HG03103 (cell line): Measurements from ENCODE around the gene FBXW8.

Experiments used
- ATAC-seq: cut with Tn5 transposase; IDR thresholded peaks from one replicate; pipeline ENCODE4 v1.9.1; 2021; ENCODE audit warnings: low read depth; ENCODE audit not compliant: unreplicated experiment

FBXW8 gene

DNA sequence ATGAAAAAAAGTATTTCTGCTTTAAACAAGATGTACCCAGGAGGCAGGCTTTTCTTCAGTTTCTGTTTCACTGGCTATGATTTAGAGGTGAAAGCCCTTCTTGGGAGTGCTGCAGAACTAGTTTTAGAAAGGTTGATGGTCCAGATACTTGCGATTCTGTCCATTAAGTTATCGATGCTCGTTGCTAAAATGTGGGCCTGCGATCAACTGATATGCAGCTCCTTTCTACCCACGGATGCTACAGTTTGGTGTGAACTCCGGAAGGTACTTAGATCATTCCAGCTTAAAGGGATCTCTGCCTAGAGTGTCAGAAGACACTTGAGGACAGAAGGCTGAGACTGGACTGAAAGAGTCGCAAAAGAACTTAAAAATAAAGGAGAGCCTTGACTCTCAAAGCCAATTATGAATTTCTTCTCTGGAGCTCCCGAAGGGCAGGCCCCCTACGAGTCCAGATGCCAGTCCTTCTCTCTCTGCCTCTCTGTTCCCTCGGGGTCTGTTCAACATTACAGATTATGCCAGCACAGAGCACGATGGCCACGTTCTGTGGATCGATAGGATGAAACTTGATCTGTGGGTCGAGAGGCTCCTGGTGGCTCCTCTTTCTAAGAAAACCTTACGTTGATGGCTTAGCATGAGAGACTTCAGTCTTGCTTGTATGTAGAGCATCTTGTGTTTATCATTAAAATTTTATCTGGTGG lies 40.0 kb downstream of the FBXW8 start:
- no peak for ATAC-seq

DNA sequence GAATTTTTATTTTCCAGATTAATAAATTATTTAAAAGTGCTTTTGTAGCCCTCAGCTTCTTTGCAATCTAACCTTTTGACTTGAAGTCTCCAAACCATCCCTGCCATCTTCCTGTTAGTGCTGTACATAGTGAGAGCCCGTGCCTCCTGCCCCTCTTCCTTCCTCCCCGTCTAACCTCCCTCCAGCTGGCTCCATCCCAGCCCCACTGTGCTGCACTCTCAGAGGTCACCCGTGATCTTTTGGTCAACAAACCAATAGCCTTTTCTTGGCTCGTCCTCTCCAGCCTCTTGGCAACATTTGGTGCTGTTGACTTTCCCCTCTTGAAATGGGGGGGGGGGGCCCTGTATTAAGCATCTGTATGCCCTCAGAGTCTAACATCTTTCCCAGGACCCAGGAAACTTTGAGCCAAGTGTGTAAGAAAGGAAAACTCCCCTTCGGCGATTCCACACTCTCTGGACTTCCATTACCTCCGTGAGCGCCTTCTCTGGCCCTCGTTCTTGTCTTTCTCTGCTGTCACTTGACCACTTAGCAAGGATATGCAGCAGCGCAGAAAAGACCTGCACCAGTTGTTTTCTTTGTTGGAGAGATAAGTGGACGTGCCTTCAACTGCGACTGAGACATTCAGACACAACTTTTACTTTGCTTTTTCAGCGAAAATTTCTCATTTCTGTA lies 44.1 kb downstream of the FBXW8 start:
- ATAC-seq, result no peak

DNA sequence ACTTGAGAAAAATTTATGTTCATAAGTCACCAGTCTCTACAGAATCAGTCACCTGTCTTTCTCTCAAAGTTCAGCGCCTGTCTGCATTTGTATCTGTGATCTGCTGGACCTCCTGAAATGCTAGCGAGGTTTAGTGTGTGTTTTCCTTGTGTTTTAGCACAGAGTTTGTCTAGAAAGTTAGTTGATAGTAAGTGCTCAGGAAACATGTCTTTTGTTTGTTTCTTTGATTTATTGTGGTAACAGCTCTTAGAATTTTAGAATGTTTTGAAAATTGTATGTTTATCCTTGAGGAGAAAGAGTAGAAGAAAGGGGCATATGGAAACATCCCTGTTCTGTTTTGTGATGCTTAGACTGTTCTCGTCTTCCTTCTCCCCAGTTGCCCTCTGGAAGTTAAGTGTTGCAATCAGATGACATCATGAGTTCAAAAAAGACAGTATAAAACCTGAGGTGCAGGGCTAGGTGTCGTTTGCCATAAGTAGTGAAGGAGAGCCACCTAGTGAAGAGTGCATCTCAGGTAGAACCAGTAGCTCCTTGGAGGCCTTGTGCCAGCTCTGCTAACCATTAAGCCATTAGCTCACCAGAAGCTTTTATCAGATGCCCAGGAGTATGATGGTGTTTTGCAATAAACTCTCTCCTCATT lies 44.8 kb downstream of the FBXW8 start:
- ATAC-seq, result no peak

DNA sequence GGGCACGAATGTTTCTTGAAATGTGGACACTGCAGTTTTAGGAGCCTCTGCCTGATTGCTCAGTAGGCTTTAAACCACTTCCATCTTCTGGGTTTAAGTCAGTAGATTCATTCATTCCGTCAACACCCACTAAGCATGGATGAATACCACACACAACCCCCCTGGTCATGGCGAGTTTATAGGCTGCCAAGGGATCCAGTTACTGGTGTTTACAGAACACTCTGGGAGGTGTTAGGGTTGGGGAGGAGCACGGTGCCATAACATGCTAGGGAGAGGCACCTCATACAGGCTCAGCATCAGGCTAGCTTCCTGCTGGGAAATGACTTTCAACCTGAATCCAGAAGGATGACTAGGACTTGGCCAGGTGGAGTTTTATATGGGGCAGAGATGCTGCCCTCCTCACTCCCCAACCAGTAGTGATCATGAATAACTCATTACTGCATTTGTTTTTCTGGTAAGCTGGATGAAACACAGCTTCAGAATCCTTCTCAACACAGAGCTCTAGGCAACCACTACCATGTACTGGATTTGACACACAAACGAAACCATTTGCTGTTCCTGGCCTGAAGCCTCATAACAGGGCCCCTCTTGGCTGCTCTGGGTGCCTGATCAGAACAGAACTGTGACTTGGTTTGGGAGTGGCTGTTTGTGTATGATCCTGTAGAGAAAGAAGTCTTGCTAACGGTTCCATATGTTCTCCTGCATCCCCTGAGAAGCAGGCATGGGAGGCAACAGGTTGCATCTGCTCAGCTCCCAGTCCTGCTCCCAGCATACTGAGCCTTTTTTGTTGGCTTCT lies 47.9 kb downstream of the FBXW8 start:
- ATAC-seq, result no peak

DNA sequence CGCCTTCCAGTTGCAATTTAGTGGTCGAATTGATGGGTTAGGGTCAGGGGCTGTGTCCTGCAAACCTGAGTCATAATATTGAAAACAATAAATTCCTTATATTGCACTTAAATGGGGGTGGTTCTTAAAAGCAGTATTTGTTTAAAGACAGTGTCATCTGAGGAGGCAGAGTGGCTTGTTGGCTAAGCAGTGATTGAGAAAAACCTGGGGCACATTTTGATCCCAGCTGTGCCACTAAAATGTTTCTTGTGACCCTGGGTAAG lies 48.4 kb downstream of the FBXW8 start:
- ATAC-seq, result no peak

DNA sequence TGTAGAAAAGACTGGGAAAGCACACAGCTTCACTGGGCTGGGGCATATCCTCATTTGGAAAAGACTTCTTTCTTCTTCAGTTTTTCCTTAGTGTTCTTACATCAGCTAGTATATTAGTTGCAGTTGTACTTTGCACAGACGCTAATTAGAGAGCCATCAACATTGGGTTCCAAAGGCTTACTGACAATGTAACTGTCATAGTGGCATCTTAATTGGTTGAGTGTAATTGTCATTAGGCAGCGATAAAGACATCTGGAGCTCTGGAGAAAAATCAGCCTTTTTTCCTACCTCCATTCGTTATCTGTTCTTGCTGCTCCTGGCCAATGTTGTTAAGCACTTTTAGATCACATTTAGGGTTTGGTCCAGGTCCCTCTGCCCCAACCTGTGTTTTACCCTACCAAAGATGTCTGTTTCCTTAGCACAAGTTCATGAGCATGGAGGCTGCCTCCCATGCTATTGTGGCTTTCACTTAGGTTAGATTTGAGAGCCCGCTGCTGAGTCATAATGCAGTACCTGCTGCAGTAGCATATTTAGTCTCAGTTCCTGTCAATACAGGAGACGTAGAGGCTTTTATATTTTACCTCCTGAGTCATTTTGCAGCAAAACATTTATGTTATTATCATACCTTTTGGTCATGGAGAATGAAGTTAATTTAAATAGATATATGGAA lies 49.2 kb downstream of the FBXW8 start:
- peak; percentile 95 for ATAC-seq

DNA sequence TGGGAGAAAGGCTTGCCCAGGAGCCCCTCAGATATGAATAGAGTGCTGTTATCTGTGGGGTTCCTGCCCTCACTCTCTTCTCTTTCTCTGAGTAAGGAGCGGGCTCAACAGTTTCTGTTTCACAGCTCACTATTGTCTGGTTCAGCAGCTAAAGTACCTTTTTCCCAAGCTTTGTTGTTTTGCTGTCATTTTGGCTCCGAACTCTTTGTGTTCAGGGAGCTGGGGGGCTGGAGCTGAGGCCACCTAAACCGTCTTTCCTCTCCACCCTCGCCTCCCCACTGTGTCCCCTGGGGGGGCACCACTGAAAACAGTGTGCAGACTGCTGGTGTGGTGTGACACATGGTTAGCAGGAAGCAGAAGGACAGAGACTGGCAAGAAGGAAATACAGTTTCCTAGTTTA lies 51.4 kb downstream of the FBXW8 start:
- ATAC-seq, result no peak

DNA sequence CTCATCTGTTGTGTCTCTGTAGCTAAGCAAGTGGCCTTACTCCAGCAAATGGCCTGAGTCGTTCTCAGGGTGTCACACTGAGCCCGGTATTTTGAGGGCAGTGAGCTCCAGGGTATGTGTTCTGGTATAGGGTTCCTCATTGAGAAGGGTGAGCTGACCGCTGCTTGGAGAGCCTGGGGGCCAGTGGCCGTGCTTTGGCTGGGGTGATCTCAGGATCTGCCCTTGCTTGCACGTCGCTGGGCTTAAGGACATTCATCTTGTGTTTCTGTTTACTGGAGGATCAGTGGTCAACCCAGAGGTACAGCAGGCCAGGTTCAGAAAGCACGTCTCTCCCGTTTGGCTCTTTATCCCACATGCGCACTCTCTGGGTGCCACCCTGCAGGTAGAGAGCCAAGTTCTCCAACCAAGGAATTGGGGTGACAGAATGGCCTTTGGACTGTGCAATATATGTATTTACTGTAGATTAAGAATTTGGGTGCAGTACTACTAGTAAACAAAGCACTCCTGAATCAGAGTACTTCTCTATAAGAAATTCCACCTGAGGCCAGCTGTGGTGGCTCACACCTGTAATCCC lies 52.1 kb downstream of the FBXW8 start:
- ATAC-seq, result no peak

DNA sequence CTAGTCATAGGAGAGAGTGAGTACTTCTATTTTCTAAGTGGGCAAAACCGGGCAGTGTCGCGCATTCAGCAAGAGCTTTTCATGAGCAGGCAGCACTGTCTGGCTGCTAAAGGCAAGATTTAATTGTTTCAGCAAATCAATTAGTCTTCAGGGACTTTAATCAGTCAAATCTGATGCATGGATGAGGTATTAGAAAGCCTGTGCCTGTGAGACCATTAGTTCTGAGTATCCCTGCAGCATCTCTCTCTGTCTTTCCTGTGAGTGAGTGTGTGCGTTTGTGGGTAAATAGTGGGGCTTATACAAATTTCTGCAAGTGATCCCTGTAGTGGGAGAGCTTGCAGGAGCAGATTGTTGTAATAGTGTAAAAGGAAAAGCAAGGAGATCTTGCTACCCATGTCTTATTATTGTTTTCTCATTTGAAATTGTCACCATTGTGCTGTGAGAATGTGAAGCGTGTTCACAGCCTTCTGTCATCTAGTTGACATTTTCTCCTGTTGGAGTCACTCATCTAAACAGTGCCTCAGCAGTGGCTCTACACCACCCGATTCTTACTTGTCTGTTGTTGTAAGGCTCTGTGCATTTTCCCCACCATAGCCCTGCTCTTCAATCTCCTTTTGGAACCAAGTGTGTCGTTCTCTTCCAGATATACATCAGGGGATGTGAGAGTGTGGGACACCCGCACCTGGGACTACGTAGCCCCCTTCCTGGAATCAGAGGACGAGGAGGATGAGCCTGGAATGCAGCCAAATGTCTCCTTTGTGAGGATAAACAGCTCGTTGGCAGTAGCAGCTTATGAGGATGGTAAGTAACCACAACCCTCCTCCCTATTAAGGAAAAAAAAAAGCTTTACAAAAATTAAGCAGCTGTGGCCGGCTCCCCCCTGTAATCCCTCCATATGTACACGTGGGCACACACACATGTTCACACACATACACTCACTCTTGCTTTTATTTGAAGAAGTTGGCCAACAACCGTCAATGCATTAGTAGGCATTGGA lies 53.6 kb downstream of the FBXW8 start:
- ATAC-seq, result no peak

DNA sequence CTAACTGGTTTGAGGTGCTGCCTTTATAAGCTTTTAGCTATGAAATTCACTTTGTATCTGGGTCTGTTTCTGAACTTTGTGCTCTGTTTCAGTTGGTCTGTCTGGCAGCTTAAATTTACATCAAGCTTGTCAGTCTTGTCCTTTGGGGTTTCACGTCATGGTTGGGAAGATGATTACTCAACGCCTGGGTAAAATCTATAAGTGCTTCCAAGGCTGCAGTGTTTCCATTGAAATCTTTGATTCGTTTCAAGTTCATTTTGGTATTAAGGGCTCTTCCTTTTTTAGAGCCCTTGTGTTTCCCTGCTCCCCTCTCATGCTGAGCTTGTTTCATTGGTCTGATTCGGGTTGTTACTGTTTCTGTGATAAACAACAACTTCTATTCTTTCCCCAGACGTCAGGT lies 58.2 kb downstream of the FBXW8 start:
- no peak for ATAC-seq

DNA sequence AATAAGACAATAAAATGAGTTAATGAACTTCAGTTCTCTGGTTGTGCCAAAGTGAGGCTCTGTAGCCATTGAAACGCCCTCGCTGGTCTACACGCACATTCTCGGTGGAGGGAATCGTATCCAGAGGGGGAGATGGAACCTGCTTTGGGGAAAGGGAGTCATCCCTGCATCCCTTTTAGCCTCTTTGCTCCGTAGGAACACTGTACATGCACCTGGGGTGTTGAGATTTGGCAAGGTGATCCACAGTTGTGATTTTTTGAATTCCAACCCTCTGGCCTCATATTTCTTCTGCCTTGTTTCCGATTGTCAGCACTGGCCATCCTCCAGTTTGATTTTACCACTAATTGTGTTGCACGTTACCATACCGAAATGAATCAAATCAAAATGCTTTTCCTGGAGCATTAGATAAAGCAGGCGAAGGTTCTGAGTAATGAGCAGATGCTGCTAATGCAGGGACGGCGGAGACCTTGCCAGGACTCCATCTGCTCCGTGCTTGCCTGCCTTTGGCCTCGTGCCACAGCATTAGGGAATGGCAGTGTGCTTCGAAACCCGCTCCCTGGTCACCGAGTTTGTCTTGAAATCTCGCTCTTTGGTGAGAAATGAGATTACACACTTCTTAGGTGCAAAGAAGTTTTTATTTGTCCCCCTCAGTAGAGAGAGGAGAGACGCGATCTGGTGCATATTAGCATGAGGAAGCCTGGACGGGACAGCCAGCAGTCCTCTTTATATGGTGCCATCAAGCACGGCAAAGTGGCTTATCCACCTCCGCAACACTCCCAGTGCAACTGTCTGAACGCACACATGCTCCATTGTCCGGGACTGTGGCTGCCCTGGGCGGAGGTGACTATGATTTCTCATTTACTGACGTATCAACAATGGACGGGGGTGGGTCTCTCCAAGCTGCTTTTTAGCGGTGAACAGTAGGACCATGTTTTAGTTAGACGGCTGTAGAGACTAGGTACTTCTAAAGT lies 59.1 kb downstream of the FBXW8 start:
- no peak for ATAC-seq

DNA sequence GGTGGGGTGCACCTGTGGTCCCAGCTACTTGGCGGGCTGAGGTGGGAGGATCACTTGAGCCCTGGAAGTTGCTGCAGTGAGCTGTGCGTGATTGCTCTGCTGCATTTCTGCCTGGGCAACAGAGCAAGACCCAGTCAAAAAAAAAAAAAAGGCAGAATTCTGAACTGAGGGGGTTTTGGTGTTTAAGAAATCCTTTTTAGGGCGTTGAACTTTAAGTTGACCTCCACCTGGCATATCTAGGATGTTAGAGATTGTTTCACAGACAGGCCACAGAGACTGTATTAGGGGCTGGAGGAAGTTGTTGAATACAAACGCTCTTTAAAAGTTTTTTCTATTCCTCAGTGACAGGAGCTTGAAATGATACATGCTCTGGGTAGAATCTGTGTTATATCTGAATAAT lies 60.5 kb downstream of the FBXW8 start:
- ATAC-seq, result no peak

DNA sequence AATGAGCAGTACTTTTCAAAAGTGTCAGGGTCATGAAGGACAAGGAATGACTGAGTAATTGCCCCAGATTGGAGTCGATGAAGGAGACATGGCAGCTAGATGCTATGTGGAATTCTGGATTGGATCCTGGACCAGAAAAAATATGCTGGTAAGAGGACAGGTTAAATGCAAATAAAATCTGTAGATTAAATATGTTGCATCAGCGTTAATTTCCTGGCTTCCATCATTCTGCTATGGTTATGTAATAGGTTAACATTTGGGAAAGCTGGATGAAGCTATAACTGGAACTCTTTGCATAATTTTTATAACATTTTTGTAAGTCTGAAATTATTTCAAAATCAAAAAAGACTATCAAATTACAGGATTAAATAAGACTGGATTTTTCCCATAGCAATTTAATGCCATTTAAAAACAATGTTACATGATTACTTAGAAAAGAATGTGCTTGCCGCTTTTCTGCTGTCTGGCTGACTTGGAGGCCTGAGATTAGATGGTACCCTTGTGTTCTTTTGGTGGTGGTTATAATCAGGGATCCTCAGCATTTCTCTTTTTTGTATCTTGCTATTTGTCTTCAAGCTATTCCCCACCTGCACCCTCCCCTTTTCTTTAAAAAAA lies 65.1 kb downstream of the FBXW8 start:
- no peak for ATAC-seq

DNA sequence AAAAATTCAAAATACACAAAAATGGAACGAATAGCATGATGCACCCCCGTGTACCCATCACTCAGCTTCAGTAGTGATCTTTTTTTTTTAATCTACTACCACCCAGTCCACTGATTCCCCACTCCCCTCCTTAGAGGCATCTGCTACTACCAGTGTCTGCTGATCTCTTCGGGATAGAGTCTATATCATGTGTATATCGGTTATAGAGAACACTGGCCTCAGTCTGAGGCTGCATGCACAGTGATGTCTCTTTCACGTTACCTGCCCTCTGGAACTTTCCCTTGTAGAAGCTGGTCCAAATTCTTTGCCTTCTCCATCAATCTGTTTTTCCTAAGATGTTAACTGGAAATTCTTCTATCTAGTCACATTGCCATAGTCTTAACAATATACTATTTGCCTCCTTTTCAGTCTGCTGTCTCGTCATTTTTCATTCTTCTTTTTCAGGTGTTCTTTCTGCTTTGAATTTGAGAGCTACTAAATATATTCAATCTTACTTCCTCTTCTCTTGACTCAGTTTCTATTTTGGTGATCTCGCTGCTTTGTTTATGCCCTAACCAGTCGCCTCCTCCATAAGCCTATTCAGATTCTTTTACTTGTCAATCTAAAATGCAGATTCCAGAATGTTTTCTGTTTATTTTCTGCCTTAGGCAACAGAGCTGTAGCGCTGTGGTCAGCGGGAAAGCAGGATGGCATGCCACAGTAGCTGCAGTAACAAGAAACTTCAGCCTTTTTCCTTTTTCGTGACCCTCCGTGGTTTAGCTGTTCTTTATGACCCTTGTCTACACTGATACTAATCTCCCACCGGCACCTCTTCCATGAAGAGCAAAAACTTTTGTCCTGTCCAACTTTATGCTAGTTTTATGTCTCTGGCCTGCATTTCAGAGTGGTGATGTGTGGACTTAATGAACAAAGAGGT lies 67.0 kb downstream of the FBXW8 start:
- no peak for ATAC-seq

DNA sequence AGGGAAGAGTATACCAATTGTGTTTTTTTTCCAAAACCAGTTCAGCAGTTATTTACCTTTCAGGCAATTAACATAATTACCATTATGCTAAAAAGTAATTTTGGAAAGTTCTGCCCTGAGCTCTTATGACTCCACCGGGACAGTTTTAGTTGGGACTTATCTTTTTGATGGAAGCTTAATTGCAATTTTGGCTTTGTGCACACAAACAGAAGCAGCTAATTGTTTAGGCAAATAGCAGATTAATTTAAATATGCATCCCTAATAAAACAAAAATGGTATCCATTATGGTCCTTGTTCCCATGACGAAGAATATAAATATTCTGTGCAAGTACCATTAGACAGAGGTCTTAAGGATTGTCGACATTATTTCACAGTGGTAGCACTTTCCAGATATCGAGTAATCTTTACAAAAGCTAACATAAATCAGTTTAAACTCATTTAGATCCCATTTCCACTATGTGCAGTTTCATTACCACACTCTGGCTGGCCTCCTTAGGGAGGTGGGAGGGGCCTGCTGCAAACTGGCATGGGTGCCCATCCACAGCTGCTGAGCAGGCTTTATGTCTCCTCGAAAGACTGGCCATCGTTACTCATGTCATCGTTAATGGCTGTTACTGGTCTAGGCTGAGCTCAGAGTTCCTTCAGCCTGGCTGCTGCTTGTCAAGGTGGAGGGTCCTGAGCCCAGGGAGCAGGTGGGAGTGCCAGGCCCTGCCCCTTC lies 68.2 kb downstream of the FBXW8 start:
- no peak for ATAC-seq

DNA sequence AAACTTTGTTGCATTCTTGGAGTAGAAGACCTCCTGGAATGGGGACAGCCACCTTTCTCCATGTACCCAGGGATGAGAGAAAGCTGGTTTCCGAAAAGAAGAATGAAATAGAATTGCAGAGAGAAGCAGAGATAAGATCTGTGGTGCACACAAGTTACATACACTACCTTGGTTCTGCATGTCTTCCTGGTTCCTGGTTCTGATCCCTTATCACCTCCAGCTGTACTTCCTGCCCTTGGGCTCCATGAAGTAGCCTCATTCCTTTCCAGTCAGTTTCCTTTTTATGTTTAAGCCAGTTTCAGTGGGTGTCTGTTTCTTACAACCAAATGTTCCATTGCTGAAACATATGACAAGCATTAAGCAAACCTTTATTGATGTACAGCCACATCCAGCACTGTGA lies 69.3 kb downstream of the FBXW8 start:
- no peak for ATAC-seq
